Common myeloid progenitor, CD34-positive (primary cell): ENCODE data around the gene OPN1MW2.
"Not testable (repeated sequence)": the region's sequence is repeated elsewhere in the genome, so short reads cannot be mapped to it uniquely, and the experiment has no call there.

Experiments
- CTCF ChIA-PET: fragments of 350-600 bp; sonication (Branson Sonifier 250); formaldehyde crosslinking; loops from one replicate; lab custom pipeline; 2021; ENCODE audit warnings: antibody characterized with exemption; lab: Charles Lee
- POLR2A ChIA-PET: fragments of 350-600 bp; sonication (Branson Sonifier 250); formaldehyde crosslinking; loops from one replicate; lab custom pipeline; 2021; ENCODE audit warnings: antibody characterized with exemption; lab: Charles Lee
- DNase-seq, 3 donors: peaks; one replicate each; pipeline versions ENCODE4 v3.0.0 to v3.0.0-alpha.2; 2013
- H3K27ac ChIP-seq, 2 experiments: 1 replicate in 1 of 2; 2 replicates in 1 of 2; pipeline ENCODE4 v1.7.0; 2013; ENCODE audit warnings: inconsistent platforms in 2 of 2, low read length in 2 of 2, mild to moderate bottlenecking in 2 of 2, low read depth in 1 of 2, moderate library complexity in 1 of 2; ENCODE audit not compliant: severe bottlenecking in 2 of 2, insufficient read depth in 1 of 2, poor library complexity in 1 of 2
- H3K27me3 ChIP-seq, 5 experiments: replicated peaks in 2 of 5; 1 replicate in 3 of 5; 2 replicates in 2 of 5; pipeline versions ENCODE4 v1.6.1 to v1.7.0; 2013; ENCODE audit warnings: low read length in 4 of 5, mild to moderate bottlenecking in 2 of 5, moderate library complexity in 2 of 5, inconsistent platforms in 1 of 5; ENCODE audit not compliant: insufficient read depth in 5 of 5, control insufficient read depth in 4 of 5
- H3K36me3 ChIP-seq, 4 experiments: 1 replicate in 2 of 4; 2 replicates in 2 of 4; pipeline versions ENCODE4 v1.6.1 to v1.7.0; 2013; ENCODE audit warnings: low read length in 3 of 4, control low read depth in 1 of 4, mild to moderate bottlenecking in 1 of 4; ENCODE audit not compliant: control insufficient read depth in 4 of 4, insufficient read depth in 4 of 4
- H3K4me1 ChIP-seq, 4 experiments: 1 replicate in 3 of 4; 2 replicates in 1 of 4; pipeline versions ENCODE4 v1.6.1 to v1.7.1; 2013; ENCODE audit warnings: low read length in 3 of 4, mild to moderate bottlenecking in 3 of 4, control low read depth in 1 of 4, inconsistent platforms in 1 of 4, moderate library complexity in 1 of 4; ENCODE audit not compliant: control insufficient read depth in 4 of 4, insufficient read depth in 4 of 4; ENCODE audit errors: control extremely low read depth in 1 of 4
- H3K4me3 ChIP-seq, 7 experiments: 1 replicate in 4 of 7; 2 replicates in 3 of 7; pipeline versions ENCODE4 v1.5.1 to v1.7.0; 2013; ENCODE audit warnings: mild to moderate bottlenecking in 7 of 7, low read length in 6 of 7, moderate library complexity in 6 of 7, inconsistent platforms in 2 of 7, low read depth in 2 of 7, control low read depth in 1 of 7; ENCODE audit not compliant: insufficient read depth in 4 of 7, control insufficient read depth in 1 of 7; ENCODE audit errors: extremely low read depth in 1 of 7
- H3K9me3 ChIP-seq, 5 experiments: 1 replicate in 4 of 5; 2 replicates in 1 of 5; pipeline versions ENCODE4 v1.6.1 to v1.7.1; 2013; ENCODE audit warnings: low read length in 4 of 5, mild to moderate bottlenecking in 2 of 5, inconsistent platforms in 1 of 5, low read depth in 1 of 5, moderate library complexity in 1 of 5; ENCODE audit not compliant: control insufficient read depth in 4 of 5, insufficient read depth in 2 of 5; ENCODE audit errors: control extremely low read depth in 1 of 5
- WGBS: methylation state at CpG from one replicate; pipeline ENCODE4 v1.1.5; 2013; ENCODE audit not compliant: insufficient coverage; 5-methylcytosine and 5-hydroxymethylcytosine counted together

The OPN1MW2 gene

DNA sequence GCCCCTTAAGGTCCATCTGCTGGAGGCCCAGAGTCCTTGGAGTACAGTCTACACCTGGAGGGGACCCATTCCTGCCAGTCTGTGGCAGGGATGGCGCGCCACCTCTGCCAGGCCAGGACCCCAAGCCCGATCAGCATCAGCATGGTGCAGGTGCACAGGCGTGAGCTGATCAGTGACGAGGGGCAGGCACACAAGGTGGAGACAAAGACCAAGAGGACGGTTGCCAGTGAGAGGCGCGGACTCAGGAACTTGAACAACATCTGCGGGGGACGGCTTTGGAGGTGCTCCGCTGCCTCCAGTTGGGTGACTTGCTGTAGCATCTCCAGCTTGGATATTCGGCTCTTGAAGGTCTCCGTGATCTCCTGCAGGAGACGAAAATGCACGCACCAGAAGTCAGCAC lies 23.1 kb upstream of the OPN1MW2 start:
- H3K4me1 ChIP-seq, H3K9me3 ChIP-seq, CTCF ChIA-PET, H3K4me3 ChIP-seq, H3K27ac ChIP-seq, DNase-seq, H3K27me3 ChIP-seq, POLR2A ChIA-PET, H3K36me3 ChIP-seq: not testable (repeated sequence)
- WGBS, result no CpG with 5 or more reads among the region's 15 CpGs

DNA sequence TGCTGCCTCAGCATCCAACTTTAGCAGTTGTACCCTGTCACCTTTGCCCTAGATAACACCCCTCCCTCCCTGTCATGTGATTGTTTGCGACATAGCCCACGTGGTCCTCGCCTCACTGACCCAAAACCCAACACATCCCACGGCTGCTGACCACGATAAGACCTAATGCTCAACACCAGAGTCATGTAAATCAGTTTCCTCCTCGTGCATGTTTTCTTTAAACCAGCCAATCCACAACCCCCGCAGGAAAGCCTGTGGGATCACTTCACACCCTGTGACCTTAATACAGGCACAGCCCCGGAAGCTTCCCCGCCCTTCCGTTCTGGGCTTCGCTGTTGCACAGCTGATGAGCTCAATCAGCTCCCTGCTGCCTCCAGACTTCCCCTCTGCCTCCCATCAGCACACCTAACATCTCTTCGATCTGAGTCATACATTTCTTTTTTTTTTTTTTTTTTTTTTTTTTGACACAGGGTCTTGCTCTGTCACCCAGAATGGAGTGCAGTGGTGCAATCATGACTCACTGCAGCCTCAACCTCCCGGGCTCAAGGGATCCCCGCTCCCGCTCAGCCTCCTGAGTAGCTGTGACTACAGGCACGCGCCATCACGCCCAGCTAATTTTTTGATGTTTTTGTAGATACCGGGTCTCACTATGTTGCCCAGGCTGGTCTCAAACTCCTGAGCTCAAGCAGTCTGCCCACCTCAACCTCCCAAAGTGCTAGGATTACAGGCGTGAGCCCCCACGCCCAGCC lies 9.7 kb upstream of the OPN1MW2 start:
- H3K4me3 ChIP-seq, H3K27ac ChIP-seq, H3K4me1 ChIP-seq, H3K9me3 ChIP-seq, POLR2A ChIA-PET, H3K27me3 ChIP-seq, CTCF ChIA-PET, H3K36me3 ChIP-seq, DNase-seq: not testable (repeated sequence)
- no CpG with 5 or more reads among the region's 21 CpGs for WGBS

DNA sequence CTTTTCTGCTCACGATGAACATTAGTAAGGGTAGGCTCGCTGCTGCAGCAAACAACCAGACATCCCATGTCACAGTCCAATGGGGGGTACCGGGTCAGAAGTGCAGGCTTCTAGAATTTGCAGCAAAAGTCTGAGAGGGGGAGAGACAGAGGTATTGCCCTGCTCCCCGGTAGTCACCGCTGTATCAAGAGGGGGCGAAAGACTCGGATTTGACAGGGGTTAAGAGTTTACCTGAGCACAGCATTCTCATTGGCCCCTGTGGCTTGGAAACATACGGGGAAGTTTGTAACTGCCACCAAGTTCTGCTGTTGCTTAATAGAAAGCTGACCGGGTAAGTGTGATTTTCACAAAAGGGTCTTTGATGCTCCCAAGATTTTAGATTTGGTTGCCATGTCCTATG lies 8.5 kb upstream of the OPN1MW2 start:
- DNase-seq, POLR2A ChIA-PET, H3K27ac ChIP-seq, H3K4me3 ChIP-seq, H3K4me1 ChIP-seq, CTCF ChIA-PET, H3K36me3 ChIP-seq, H3K9me3 ChIP-seq, H3K27me3 ChIP-seq: not testable (repeated sequence)
- WGBS, result no CpG with 5 or more reads among the region's 9 CpGs

DNA sequence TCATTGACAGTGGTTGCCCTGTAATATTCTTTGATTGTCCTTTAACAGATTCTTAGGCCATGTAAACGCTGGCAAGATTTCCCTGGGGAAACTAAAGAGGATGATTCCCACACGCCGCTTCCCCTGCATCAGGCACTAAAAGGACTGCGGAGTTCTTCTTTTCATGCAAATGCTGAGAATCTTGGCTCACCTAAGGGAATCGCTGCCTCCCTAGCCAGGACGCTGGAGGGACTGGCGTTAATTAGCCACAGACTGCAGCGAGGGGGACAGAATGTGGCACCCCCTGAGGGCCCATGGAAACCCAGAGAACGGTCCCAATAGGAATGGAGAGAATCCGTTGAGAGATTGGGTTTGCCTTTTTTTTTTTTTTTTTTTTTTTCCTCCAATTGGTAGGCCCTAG lies 8.1 kb upstream of the OPN1MW2 start:
- H3K27ac ChIP-seq, DNase-seq, H3K36me3 ChIP-seq, H3K4me3 ChIP-seq, H3K27me3 ChIP-seq, H3K9me3 ChIP-seq, CTCF ChIA-PET, POLR2A ChIA-PET, H3K4me1 ChIP-seq: not testable (repeated sequence)
- whole genome bisulfite sequencing, result no CpG with 5 or more reads among the region's 10 CpGs

DNA sequence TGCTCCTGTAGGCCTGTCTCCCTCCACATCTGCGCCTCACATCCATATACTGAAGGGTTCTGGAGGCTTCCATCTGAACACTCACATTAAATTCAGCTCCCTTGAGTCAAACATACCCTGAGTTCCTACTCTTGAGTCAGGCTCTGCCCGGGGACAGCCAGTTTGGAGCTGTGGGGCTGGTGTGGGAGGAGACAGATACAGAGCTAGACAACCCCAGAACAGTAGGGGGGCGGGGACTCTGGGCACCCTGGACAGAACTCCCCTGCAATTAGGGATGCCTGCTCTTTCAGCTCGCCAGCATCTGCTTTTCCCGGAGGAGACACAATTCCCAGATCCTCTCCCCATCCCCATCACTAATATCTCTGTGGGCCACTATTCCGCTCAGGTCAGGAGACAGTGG lies 5.7 kb downstream of the OPN1MW2 start:
- CTCF ChIA-PET, H3K9me3 ChIP-seq, H3K4me1 ChIP-seq, H3K27me3 ChIP-seq, DNase-seq, POLR2A ChIA-PET, H3K4me3 ChIP-seq, H3K36me3 ChIP-seq, H3K27ac ChIP-seq: not testable (repeated sequence)
- no CpG with 5 or more reads among the region's 6 CpGs for WGBS

DNA sequence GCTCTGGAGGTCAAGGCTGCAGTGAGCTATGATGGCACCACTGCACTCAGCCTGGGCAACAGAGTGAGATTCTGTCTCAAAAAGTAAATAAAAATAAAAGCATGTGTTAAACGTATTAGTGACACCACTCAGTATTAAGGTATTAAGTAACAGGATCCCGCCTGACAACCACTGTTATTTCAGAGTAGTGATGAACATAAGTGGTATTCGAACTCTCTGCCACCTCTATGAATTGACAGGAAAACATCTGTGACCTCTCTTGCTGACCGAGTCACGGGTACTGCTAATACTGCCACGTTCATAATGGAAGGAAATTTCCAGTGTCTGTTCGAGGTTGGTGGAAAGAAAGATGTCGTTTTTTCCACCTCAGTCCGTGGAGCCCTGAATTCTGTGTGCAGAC lies 7.2 kb downstream of the OPN1MW2 start:
- POLR2A ChIA-PET, H3K27ac ChIP-seq, H3K9me3 ChIP-seq, H3K4me3 ChIP-seq, DNase-seq, H3K27me3 ChIP-seq, H3K4me1 ChIP-seq, CTCF ChIA-PET, H3K36me3 ChIP-seq: not testable (repeated sequence)
- no CpG with 5 or more reads among the region's 9 CpGs for WGBS

DNA sequence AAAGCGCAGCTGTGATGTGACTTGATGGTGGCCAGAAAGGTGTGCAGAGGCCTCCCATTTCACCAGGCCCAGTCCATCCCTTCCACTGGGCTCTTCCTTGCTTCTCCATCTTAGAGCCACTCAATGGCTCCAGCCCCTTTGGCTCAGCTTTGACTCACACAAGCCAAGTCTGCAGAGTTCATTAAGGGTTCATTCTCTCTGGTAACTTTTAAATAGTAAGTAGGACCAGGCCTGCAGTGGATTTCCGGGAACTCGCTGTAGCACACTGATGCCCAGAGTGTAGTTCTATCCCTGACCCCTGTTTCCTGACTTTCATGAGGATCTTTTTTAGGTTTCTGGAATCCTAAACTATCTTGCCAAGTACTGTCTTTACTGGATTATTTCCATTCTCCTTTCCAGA lies 11.9 kb downstream of the OPN1MW2 start:
- CTCF ChIA-PET, H3K27ac ChIP-seq, H3K9me3 ChIP-seq, DNase-seq, H3K4me3 ChIP-seq, H3K27me3 ChIP-seq, POLR2A ChIA-PET, H3K4me1 ChIP-seq, H3K36me3 ChIP-seq: not testable (repeated sequence)
- no CpG with 5 or more reads among the region's 3 CpGs for WGBS
